Neutrophil (primary cell): Measurements from ENCODE around the gene ADD3.

Experiments used
- H3K27ac ChIP-seq: fragments of 200-600 bp; sonication (generic); 2 replicates; pipeline ENCODE4 v1.5.1; 2016; ENCODE audit warnings: mild to moderate bottlenecking, moderate library complexity
- H3K27me3 ChIP-seq: fragments of 200-600 bp; sonication (generic); 2 replicates; pipeline ENCODE4 v1.6.0; 2016; ENCODE audit warnings: mild to moderate bottlenecking
- H3K36me3 ChIP-seq: fragments of 200-600 bp; sonication (generic); 2 replicates; pipeline ENCODE4 v1.5.1; 2017
- H3K4me1 ChIP-seq, 2 experiments: fragments of 200-600 bp in 1 of 2; sonication (generic) in 1 of 2; 1 replicate in 1 of 2; 2 replicates in 1 of 2; pipeline versions ENCODE4 v1.5.1 to v1.6.1; 2013 to 2016; ENCODE audit warnings: low read depth in 1 of 2, low read length in 1 of 2, mild to moderate bottlenecking in 1 of 2, moderate library complexity in 1 of 2; ENCODE audit not compliant: control insufficient read depth in 1 of 2, insufficient read depth in 1 of 2
- H3K4me3 ChIP-seq, 2 experiments: fragments of 200-600 bp in 1 of 2; sonication (generic) in 1 of 2; 1 replicate in 1 of 2; 2 replicates in 1 of 2; pipeline ENCODE4 v1.5.1; 2013 to 2016; ENCODE audit warnings: low read depth in 1 of 2, low read length in 1 of 2, mild to moderate bottlenecking in 1 of 2, moderate library complexity in 1 of 2
- H3K9me3 ChIP-seq: fragments of 200-600 bp; sonication (generic); 2 replicates; pipeline ENCODE4 v1.5.1; 2016
- CTCF ChIP-seq: fragments of 200-600 bp; sonication (generic); IDR thresholded peaks from 2 replicates; pipeline ENCODE4 v1.5.1; 2016; ENCODE audit warnings: antibody characterized with exemption

ADD3 gene

GRCh38 chr10:110151971-110152370, 144.2 kb downstream of the ADD3 start:
- Histone ChIP-seq H3K36me3 (no peaks in the 10 kb centered on the region), H3K27me3 (no peaks in the 10 kb centered on the region), H3K4me1 (peaks cover 6 to 11% of the 10 kb centered on the region in 2 experiments), H3K9me3 (no peaks in the 10 kb centered on the region), H3K4me3 (no peak overlapping the region), H3K27ac (no peak overlapping the region)
- no peak for TF ChIP-seq CTCF

GRCh38 chr10:110153396-110153795, 145.6 kb downstream of the ADD3 start:
- Histone ChIP-seq H3K27me3 (no peaks in the 10 kb centered on the region), H3K36me3 (no peaks in the 10 kb centered on the region), H3K9me3 (no peaks in the 10 kb centered on the region), H3K4me3 (no peak overlapping the region), H3K27ac (no peak overlapping the region), H3K4me1 (peaks cover 10 to 14% of the 10 kb centered on the region in 2 experiments)
- TF ChIP-seq CTCF: no peak

- Histone ChIP-seq H3K27me3 (no peaks in the 10 kb centered on the region), H3K36me3 (no peaks in the 10 kb centered on the region), H3K4me3 (no peak overlapping the region), H3K27ac (no peak overlapping the region), H3K4me1 (peaks cover 10 to 30% of the 10 kb centered on the region in 2 experiments), H3K9me3 (no peaks in the 10 kb centered on the region)
- TF ChIP-seq CTCF: no peak
These were observed 148.3 kb downstream of the ADD3 start for GRCh38 chr10:110156046-110156445.

- Histone ChIP-seq H3K9me3 (no peaks in the 10 kb centered on the region), H3K4me3 (no peak overlapping the region), H3K4me1 (peaks cover 20 to 35% of the 10 kb centered on the region in 2 experiments), H3K27ac (no peak overlapping the region), H3K27me3 (no peaks in the 10 kb centered on the region), H3K36me3 (no peaks in the 10 kb centered on the region)
- no peak for TF ChIP-seq CTCF
These were observed 150.5 kb downstream of the ADD3 start for GRCh38 chr10:110158051-110159005.

- Histone ChIP-seq H3K4me3 (no peak overlapping the region), H3K27me3 (no peaks in the 10 kb centered on the region), H3K4me1 (peaks cover 20 to 35% of the 10 kb centered on the region in 2 experiments), H3K9me3 (no peaks in the 10 kb centered on the region), H3K36me3 (no peaks in the 10 kb centered on the region), H3K27ac (no peak overlapping the region)
- no peak for TF ChIP-seq CTCF
These were observed 152.3 kb downstream of the ADD3 start for GRCh38 chr10:110160081-110160480.
